Adrenal gland (tissue), 5 donors: ENCODE measurements around the gene TRAPPC1.

Experiments
- CTCF ChIP-seq, 6 experiments: fragments of 450-650 bp in 4 of 6; fragments of 200-600 bp in 2 of 6; sonication (generic) in 1 of 6; IDR thresholded peaks; 1 replicate in 5 of 6; 2 replicates in 1 of 6; pipeline versions ENCODE4 v1.5.1 to v1.8.0; 2016 to 2021; ENCODE audit warnings: antibody characterized with exemption in 6 of 6, mild to moderate bottlenecking in 2 of 6, moderate library complexity in 1 of 6
- POLR2A ChIP-seq, 2 donors: fragments of 450-650 bp; IDR thresholded peaks; one replicate each; pipeline ENCODE4 v1.6.1; 2017; ENCODE audit warnings: antibody characterized with exemption in 2 of 2, mild to moderate bottlenecking in 2 of 2, moderate library complexity in 1 of 2
- donor health status: DM: no; HTN: no; CAD: no.

GRCh38 chr17:7884581-7885366 is 47.0 kb downstream of the TRAPPC1 start:
- no peak for TF ChIP-seq CTCF (IDR thresholded peaks at IDR 0.05)
- no peak for TF ChIP-seq POLR2A (IDR thresholded peaks at IDR 0.05)
